CD4-positive, alpha-beta T cell (primary cell): ENCODE measurements around the gene ADAMTS19. TPM values are rescaled to one million over a fixed set of nuclear protein-coding genes. Genes with fewer than 3 reads are reported as not detected.

ENCODE experiments used
- ATAC-seq: fragments of 200-7000 bp; cut with Tn5 transposase; one replicate; pipeline ENCODE4 v1.10.0; 2022; ENCODE audit warnings: mild to moderate bottlenecking; ENCODE audit not compliant: poor library complexity
- CTCF ChIA-PET: fragments of 350-600 bp; sonication (Branson Sonifier 250); formaldehyde crosslinking; loops from one replicate; lab custom pipeline; 2021; ENCODE audit warnings: antibody characterized with exemption, inconsistent platforms; lab: Charles Lee
- POLR2A ChIA-PET: fragments of 350-600 bp; sonication (Branson Sonifier 250); formaldehyde crosslinking; loops from one replicate; lab custom pipeline; 2021; ENCODE audit warnings: antibody characterized with exemption, inconsistent platforms; lab: Charles Lee
- DNase-seq, 14 experiments: peaks; one replicate each; pipeline ENCODE4 v3.0.0-alpha.2; 2013 to 2020; ENCODE audit warnings: mixed read lengths in 2 of 14
- H3K27ac ChIP-seq, 2 donors: one replicate each; pipeline versions ENCODE4 v1.5.1 to v1.7.0; 2013; ENCODE audit warnings: low read length in 2 of 2, low read depth in 1 of 2, mild to moderate bottlenecking in 1 of 2
- H3K27me3 ChIP-seq, 2 experiments: 1 replicate in 1 of 2; 2 replicates in 1 of 2; pipeline versions ENCODE4 v1.6.1 to v1.7.0; 2013; ENCODE audit warnings: low read length in 2 of 2, control low read depth in 1 of 2, mild to moderate bottlenecking in 1 of 2, moderate library complexity in 1 of 2; ENCODE audit not compliant: insufficient read depth in 2 of 2, control insufficient read depth in 1 of 2
- H3K36me3 ChIP-seq: one replicate; pipeline ENCODE4 v1.6.1; 2013; ENCODE audit warnings: low read length, control low read depth; ENCODE audit not compliant: insufficient read depth
- H3K4me1 ChIP-seq: one replicate; pipeline ENCODE4 v1.6.1; 2013; ENCODE audit warnings: low read length, control low read depth; ENCODE audit not compliant: insufficient read depth
- H3K4me3 ChIP-seq: one replicate; pipeline ENCODE4 v1.5.1; 2013; ENCODE audit warnings: mild to moderate bottlenecking, low read length, moderate library complexity
- H3K9me3 ChIP-seq, 2 experiments: 1 replicate in 1 of 2; 2 replicates in 1 of 2; pipeline versions ENCODE4 v1.6.1 to v1.7.0; 2013; ENCODE audit warnings: low read length in 2 of 2, mild to moderate bottlenecking in 2 of 2, control low read depth in 1 of 2, moderate library complexity in 1 of 2; ENCODE audit not compliant: control insufficient read depth in 1 of 2, insufficient read depth in 1 of 2
- H3K27ac Mint-ChIP-seq: one replicate; pipeline ENCODE4 v1.8.0; 2020; ENCODE audit warnings: mixed read lengths
- H3K27me3 Mint-ChIP-seq: one replicate; pipeline ENCODE4 v1.8.0; 2021; ENCODE audit warnings: mixed read lengths
- H3K36me3 Mint-ChIP-seq: one replicate; pipeline ENCODE4 v1.8.0; 2021; ENCODE audit warnings: low read depth, mixed read lengths
- H3K4me1 Mint-ChIP-seq: one replicate; pipeline ENCODE4 v1.8.0; 2021; ENCODE audit warnings: low read depth, mixed read lengths
- H3K4me3 Mint-ChIP-seq: one replicate; pipeline ENCODE4 v1.8.0; 2020; ENCODE audit warnings: mild to moderate bottlenecking, mixed read lengths
- H3K9me3 Mint-ChIP-seq: one replicate; pipeline ENCODE4 v1.8.0; 2020; ENCODE audit warnings: mixed read lengths
- CTCF ChIP-seq: fragments of 200-600 bp; IDR thresholded peaks from one replicate; pipeline ENCODE4 v1.8.0; 2022; ENCODE audit warnings: antibody characterized with exemption, mild to moderate bottlenecking
- intact Hi-C, 2 experiments: fragments of 100-400 bp; cut with DNase I in 1 of 2; cut with micrococcal nuclease in 1 of 2; formaldehyde crosslinking; loops; one replicate each; pipeline versions ENCODE4 v1.15.1 to v1.9.0; 2023 to 2025; cut with DNase I, micrococcal nuclease
- total RNA-seq, 174 experiments: library from RNA in 2 of 174; stranded (reverse) in 2 of 174; gene quantifications; one replicate each; pipeline ENCODE4 v1.2.3 and lab custom pipeline; 2021 to 2026

Gene ADAMTS19
- total RNA-seq, 2 experiments from 2014 or later: not detected

- H3K9me3 Mint-ChIP-seq: no peaks in the 10 kb centered on the region
- no peaks in the 10 kb centered on the region for H3K27me3 Mint-ChIP-seq
- ChIA-PET POLR2A (no interaction called here), CTCF (no interaction called here)
- DNase-seq (no peak), ATAC-seq (no peak)
- H3K36me3 ChIP-seq: no peaks in the 10 kb centered on the region
- no peaks in the 10 kb centered on the region for H3K4me1 Mint-ChIP-seq
- no peak for TF ChIP-seq CTCF
- no peak overlapping the region for H3K27ac Mint-ChIP-seq
- no peak overlapping the region for H3K4me3 ChIP-seq
- no peak overlapping the region for H3K4me3 Mint-ChIP-seq
- no peaks in the 10 kb centered on the region for H3K36me3 Mint-ChIP-seq
- no peak overlapping the region for H3K27ac ChIP-seq
- H3K27me3 ChIP-seq: no peaks in the 10 kb centered on the region
- intact Hi-C loops: no loop called here
- H3K9me3 ChIP-seq: no peaks in the 10 kb centered on the region
- no peaks in the 10 kb centered on the region for H3K4me1 ChIP-seq
Measured at GRCh38 chr5:129591508-129592160, 131.5 kb downstream of the ADAMTS19 start.

DNA sequence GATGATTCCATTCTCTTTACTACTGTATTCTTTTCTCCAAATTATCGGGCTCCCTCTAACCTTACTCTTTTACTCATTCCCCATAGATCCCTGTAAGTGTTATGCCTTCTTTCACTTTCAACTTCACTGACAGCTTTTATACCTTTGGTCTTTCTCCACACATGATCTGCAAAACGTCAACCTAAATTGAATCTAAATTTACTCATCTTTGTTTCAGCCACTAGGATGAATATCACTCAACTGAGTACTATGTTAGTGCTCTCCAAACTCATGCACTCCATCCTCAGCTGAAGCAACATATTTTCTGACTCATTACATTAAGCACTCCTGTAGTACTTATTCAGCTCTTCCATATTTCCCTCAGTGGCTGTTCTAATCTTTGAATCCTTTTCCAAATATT is 133.4 kb downstream of the ADAMTS19 start:
- Mint-ChIP-seq H3K27ac (no peak overlapping the region), H3K4me3 (no peak overlapping the region), H3K9me3 (no peaks in the 10 kb centered on the region), H3K4me1 (no peaks in the 10 kb centered on the region), H3K36me3 (no peaks in the 10 kb centered on the region), H3K27me3 (no peaks in the 10 kb centered on the region)
- intact Hi-C loops: no loop called here
- no peaks in the 10 kb centered on the region for H3K27me3 ChIP-seq
- H3K4me1 ChIP-seq: no peaks in the 10 kb centered on the region
- CTCF ChIA-PET: no interaction called here
- no peak overlapping the region for H3K27ac ChIP-seq
- H3K4me3 ChIP-seq: no peak overlapping the region
- DNase-seq (no peak), ATAC-seq (no peak)
- no peak for TF ChIP-seq CTCF
- POLR2A ChIA-PET: no interaction called here
- no peaks in the 10 kb centered on the region for H3K9me3 ChIP-seq
- no peaks in the 10 kb centered on the region for H3K36me3 ChIP-seq

GRCh38 chr5:129601576-129601975 is 141.5 kb downstream of the ADAMTS19 start:
- DNase-seq (no peak), ATAC-seq (no peak)
- H3K4me1 Mint-ChIP-seq: no peaks in the 10 kb centered on the region
- H3K4me3 Mint-ChIP-seq: no peak overlapping the region
- no peaks in the 10 kb centered on the region for H3K36me3 Mint-ChIP-seq
- POLR2A ChIA-PET: no interaction called here
- Histone ChIP-seq H3K36me3 (no peaks in the 10 kb centered on the region), H3K4me3 (no peak overlapping the region), H3K27me3 (no peaks in the 10 kb centered on the region), H3K4me1 (no peaks in the 10 kb centered on the region), H3K27ac (no peak overlapping the region), H3K9me3 (no peaks in the 10 kb centered on the region)
- CTCF ChIA-PET: no interaction called here
- no peak for TF ChIP-seq CTCF
- no peaks in the 10 kb centered on the region for H3K27me3 Mint-ChIP-seq
- H3K9me3 Mint-ChIP-seq: no peaks in the 10 kb centered on the region
- intact Hi-C loops: no loop called here
- H3K27ac Mint-ChIP-seq: no peak overlapping the region
